ENCODE results near the gene UBTF.

Gene UBTF, protein sequence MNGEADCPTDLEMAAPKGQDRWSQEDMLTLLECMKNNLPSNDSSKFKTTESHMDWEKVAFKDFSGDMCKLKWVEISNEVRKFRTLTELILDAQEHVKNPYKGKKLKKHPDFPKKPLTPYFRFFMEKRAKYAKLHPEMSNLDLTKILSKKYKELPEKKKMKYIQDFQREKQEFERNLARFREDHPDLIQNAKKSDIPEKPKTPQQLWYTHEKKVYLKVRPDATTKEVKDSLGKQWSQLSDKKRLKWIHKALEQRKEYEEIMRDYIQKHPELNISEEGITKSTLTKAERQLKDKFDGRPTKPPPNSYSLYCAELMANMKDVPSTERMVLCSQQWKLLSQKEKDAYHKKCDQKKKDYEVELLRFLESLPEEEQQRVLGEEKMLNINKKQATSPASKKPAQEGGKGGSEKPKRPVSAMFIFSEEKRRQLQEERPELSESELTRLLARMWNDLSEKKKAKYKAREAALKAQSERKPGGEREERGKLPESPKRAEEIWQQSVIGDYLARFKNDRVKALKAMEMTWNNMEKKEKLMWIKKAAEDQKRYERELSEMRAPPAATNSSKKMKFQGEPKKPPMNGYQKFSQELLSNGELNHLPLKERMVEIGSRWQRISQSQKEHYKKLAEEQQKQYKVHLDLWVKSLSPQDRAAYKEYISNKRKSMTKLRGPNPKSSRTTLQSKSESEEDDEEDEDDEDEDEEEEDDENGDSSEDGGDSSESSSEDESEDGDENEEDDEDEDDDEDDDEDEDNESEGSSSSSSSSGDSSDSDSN

DNA sequence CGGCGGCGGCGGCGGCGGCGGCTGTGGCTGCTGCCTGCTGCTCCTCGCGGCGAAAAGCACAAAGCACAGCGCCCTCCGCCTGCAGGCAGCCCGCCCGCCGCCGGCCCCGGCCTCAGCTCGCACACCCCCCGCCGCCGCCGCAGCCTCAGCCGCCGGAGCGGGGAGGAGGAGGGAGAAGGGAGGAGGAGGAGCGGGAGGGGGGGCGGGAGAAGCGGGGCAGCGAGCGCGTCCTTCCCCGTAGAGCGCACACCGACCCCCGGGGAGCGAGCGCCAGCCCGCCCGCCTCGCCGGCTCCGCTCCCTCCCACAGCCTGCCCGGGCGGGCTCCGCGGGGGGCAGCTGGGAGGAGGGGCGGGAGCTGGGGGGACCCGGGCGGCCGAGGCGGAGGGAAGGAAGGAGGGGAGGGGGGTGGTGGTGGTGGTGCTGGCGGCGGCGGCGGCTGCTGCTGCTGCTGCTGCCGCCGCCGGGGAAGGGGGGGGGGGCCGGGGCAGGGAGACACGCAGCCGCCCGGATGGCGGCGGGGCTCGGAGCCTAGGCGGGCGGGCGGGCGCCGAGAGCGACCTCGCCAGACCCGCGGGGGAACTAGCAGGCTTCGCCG lies at the start of gene UBTF:
Gene UBTF (minus strand): TSS at position 60 of the 597 bp plus-strand sequence. CDS start 1,446 bp downstream, outside the sequence.
- peak; percentile 78 for DNase-seq (ENCODE audit: low spot score)

DNA sequence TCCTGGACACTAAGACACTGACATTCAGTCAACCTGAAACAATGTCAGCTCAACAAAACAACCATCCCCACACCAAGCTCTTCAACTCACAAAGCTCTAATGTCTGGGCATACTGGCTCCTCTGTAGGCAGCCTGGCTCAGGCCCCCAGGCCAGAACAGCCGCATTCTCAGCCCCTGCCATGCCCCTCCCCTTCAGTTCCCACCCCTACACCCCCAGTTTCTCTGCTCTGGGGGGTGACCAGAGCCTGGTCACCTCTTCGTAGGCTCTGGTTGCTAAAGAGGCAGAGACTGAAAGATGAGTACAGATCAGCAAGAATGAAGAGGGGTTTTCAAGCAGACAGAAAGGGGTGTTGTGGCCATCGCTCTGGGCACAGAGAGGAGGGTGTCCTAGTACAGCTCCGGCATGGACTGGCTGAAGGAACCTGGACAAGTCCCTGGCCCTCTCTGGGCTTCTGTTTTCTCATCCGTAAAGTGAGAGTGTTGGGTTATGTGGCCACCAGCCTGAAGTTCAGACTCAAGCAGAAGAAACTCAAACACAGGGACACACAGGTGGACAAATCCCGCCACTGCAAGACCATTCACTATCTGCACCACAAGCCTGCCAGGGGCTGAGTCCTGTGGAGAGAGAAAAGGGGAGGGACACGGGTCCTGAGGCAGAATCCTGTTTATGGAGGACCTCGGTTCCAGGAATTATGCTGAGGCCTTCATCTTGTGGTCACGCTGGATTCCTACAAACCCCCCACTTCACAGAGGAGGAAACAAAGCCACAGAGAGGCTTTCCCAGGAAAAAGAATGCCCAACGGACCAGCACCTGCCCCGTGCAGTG lies 49.4 kb upstream of the UBTF start:
- DNase-seq (ENCODE audit: low spot score) = no peak

DNA sequence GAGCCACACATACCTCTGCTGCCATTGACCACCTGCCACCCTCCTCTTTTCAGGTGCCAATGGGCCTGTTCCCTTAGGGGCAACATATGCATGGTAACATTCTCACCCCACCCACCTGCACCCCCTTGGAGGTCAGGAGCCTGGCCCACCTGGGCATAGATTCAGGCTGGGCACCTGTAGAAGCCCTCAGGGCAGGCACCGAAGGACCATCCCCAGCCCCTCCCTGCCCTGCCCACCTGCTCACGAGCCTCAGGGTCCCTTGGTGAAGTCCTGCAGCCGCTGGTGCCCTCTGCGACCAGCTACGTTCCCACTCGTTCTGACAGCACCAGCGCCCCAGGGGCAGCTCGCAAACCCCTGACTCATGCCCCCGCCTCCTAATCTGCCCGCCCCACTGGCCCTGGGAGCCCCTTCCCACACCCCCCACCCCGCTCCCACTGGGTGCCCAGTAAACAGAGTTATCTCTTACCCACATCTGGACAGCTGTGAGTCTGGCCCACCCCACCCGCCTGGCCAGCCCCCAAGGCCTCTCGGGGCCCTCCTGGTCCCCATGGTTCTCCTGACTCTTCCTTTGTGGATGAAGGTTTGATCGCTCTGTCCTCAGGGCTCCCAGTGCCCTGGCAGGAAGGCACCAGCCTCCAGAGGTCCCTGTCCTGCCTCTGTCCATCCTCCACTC lies 48.5 kb upstream of the UBTF start, which contains the start of gene SLC4A1:
Gene SLC4A1 (minus strand): TSS at position 318 of the 673 bp plus-strand sequence. CDS start 5,269 bp downstream, outside the sequence.
- no peak for DNase-seq (ENCODE audit: low spot score)

DNA sequence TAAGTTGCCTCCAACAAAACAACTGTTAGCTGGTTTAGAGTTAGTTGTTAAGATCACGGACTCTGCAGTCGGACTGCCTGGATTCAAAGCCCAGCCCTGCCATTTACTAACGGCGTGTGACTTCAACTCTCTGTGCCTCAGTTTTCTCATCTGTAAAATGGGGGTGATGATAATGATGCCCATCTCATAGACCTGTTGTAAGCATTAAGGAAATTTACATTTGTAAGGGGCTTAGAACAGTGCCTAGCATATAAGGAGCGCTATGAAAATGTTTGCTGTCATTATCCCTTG lies 47.6 kb upstream of the UBTF start:
- no peak for DNase-seq (ENCODE audit: low spot score)

DNA sequence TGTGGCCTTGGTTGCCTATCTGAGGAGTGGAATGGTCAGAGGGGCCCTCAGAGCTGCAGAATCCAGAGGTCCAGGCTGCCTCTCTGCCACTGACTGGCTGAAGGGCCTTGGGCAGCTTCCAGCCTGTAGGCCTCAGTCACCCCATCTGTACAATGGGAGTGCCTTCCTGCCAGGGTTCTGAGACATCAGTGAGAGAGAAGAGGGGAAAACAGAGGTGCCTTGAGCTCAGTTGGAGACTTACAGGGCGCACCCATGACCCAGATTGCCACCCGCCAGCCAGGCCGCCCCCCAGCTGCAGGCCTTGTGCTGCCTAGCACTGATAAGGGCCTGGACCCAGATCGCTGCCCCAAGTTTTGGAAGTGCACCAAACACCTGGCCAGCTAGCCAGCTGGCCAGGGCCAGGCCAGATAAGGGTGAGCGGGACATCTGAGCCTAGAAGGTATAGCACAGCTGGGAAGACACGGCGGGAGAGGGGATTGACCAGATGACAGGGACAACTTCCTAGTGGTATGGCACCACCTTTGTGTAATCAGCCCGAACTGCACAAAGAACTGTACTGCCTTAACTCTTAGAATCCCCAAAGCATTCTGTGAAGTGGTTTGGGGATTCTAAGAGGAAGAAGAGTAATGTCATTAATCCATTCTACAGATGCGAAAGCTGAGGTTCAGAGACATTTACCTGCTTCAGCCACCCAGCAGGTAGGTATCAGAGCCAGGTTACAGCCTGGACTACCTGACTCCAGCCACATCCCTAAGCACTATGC lies 47.1 kb upstream of the UBTF start:
- no peak for DNase-seq (ENCODE audit: low spot score)

DNA sequence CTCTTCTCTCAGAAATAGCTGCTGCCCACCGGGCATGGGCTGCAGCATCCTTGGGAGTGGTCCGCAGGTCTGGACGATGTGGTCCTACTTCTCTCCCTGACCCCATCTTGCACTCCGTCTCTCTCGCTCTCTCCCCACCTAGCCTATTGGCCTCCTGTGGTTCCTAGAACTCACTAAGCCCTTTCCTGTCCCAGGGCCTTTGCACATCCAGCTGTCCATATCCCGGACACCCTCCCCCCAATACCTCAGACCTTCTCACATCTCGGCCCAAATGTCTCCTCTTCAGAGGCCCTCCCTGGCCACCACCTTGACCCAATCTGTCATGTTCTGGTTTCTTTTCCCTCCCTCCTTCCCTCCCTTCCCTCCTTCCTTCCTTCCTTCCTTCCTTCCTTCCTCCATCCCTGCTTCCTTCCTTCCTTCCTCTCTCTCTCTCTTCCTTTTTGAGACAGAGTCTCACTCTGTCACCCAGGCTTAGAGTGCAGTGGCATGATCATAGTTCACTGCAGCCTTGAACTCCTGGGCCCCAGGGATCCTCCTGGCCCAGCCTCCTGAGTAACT lies 43.9 kb upstream of the UBTF start:
- no peak for DNase-seq (ENCODE audit: low spot score)

DNA sequence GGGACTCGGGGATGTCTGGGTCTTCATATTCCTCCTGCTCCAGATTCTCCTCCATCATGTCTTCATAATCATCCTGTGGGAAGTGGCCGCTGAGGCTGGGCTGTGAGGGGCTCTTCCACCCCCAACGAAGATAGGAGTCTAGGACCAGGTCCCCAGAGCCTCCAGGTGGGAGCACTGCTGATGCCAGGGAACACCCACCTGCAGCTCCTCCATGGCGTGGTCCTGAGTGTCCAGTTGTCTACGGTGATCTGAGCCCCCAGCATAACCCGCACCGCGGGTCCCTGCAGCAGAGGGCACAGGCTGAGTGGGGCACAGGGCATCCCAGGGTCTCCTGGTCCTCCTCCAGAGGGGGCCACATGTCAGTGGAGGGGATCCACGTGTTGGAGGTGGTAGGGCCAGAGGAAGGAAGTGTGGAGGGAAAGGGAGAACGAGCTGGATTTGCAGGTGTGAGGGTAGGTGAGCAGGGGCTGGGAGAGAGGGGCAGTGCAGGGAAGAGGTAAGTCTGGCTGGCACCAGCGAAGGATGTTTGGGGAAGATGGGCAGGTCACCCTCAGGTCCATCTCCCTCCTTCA lies 43.3 kb upstream of the UBTF start:
- no peak for DNase-seq (ENCODE audit: low spot score)

DNA sequence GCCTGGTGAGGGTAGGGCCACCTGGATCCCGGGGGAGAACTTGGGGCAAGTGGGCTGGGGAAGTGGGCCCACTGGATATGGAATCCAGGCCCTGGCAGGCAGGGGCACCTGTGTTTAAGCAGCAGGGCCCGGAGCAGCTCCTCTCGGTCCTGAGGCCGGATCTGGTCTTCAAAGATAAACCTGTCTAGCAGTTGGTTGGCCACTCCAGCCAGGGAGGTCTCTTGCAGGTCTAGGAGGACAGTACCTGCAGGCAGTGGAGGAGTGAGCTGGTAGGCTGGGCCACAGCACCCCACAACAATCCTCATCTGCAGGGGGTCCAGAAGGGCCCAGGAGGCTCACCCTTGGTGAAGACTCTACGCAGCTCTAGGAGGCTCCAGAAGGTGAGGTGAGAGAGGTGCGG lies 40.8 kb upstream of the UBTF start:
- no peak for DNase-seq (ENCODE audit: low spot score)

DNA sequence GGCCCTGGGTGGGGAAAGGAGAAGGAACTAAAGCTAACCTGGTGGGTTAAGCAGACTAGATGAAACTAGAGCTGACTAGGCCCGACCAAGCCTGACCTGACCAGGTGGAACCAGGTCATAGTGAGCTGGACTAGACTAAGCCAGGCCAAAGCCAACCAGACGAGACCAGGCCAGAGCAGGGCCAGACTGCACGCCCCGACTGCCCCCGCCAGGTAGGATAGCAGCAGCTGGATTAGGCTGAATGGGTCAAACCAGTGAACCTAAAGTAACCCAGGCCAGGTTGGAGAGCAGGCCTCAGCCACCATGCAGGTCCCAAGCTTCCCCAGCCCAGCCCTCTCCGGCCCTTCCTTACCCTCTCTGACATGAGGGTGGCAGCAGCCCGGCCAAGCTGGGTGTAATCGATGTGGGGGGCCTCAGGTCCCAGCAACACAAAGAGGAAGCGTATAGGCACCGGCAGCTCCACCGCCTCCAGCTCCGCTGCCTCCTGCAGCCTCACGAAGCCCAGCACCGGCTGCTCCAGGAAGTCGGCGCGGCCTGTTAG lies 39.4 kb upstream of the UBTF start:
- DNase-seq (ENCODE audit: low spot score) = no peak

DNA sequence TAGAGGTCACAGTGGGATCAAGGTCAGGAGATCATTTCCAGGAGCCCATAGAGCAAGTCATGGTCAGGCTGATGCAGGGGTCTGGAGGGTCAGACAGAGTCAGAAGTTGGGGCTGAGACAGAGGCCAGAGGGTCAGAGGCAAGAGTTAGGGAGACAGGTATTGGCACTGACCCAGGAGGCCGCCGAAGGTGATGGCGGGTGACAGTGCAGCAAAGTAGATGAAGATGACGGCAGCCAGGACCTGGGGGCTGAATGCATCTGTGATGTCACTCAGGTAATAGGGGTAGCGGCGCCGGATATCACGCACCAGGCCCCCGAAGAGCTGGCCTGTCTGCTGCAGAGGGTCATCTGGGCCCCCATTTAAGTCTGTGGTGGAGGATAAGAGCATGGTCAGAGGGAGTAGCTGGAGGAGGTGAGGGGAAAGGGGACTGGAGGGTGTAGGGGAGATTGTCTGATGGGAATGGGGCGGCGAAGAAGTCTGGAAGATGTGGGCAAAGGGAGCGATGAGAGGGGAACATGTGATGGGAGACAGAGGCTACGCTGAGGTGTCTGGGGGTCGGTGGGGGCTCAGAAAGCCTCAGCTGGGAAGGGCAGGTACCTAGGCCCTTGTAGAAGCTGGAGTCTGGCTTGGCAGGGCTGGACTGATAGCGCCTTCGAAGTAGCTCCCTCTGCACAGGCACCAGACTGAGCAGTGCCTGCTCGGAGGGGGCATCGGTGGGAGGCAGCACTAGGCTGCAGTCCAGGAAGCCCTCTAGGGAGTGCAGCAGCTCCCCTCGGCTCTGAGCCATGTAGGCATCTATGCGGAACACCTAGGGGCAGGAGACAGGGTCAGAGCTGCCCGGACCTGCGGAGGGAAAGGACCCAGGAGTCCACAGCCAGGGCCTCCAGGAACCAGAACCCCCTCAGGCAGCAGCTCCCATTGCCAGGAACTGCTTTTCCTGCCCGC lies 38.6 kb upstream of the UBTF start:
- no peak for DNase-seq (ENCODE audit: low spot score)

DNA sequence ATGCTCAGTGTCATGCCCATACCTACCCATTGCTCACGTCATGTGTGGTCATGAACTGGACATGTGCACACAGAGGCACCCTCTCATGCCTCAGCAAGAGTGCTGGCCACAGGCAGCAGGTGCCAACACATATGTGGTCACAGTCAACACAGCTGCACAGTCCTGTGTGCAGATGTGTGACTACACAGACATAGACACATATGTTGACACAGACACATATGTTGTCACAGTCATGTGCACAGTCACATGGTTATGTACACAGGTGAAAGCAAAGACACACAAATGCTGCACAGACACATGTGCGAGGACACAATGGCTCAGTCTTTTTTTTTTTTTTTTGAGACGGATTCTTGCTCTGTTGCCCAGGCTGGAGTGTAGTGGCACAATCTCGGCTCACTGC lies 37.2 kb upstream of the UBTF start:
- no peak for DNase-seq (ENCODE audit: low spot score)

DNA sequence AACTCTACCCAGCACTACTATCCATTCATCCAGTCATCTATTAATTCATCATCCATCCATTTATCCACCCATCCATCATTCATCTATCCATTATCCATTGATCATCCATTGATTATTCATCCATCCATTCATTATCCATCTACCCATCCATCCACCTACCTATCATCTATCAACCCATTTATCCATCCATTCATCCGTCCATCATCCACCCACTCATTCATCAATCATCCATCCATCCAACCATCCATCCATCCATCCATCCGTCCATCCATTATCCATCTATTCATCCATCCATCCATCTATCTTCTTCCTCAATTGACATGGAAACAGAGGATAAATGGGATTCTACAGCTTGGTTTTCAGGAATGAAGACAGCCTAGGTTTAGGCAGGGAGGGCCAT lies 36.4 kb upstream of the UBTF start:
- DNase-seq (ENCODE audit: low spot score) = no peak

DNA sequence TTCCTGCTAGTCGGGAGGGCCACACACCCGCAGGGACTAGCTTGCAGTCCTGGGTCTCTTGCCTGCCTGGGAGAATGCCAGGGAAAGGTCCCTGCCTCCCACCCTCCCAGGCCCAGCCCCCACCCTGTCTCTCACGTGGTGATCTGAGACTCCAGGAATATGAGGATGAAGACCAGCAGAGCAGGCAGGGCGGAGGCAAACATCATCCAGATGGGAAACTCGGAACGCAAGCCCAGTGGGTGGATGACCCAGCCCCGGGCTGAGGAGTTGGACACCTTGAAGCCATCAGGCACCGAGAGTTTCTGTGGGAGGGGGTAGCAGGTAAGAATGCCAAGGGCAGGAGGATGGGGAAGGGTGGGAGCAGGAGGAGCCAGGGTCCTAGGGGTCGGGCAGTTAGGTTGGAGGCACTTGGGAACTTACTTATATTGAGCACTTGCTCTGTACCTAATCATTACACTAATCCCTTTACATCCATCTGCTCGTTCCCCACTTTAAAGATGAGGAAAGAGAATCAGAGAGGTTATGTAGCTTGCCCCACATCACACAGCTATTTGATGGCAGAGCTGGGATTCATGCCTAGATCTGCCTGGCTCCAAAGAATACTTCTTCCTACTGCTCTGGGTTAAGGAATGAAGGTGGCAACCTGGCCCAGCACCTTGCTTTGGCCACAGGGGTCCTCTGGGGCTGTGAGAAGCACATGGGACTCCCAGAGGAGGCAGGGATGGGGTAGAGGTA lies 35.1 kb upstream of the UBTF start:
- DNase-seq (ENCODE audit: low spot score) = no peak

DNA sequence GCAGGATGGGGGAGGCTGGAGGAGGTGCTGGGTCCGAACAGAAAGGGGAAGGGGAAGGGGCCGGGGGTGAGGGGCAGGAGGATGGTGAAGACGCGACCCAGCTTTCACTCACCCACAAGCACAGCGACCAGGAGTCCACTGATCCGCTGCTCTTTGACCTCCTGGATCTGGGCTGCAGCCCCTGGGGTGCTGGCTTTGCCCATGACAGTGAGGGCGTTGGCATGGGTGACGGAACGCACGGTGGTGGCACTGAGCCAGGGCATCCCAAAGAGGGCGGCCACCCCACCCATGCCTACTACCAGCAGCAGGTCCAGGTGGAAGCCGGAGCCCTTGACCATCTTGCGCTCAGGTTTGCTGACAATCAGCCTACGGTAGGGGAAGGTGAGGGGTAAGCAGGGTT lies 33.5 kb upstream of the UBTF start:
- no peak for DNase-seq (ENCODE audit: low spot score)

DNA sequence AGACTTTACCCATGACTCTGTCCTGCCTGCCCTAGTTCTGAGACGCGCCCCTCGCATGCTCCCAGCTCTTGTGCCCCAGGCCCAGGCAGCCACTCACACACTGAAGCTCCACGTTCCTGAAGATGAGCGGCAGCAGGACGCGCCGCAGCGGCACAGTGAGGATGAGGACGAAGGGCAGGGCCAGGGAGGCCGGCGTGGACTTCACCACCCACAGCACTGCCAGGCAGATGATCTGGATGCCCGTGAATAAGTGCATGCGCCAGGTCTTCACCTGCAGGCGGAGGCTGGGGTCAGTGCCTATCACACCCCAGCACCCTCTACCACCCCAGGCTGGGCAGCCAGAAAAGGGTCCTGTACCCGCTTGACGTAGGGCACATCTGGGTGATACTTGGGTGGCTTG lies 31.6 kb upstream of the UBTF start:
- DNase-seq (ENCODE audit: low spot score) = no peak

DNA sequence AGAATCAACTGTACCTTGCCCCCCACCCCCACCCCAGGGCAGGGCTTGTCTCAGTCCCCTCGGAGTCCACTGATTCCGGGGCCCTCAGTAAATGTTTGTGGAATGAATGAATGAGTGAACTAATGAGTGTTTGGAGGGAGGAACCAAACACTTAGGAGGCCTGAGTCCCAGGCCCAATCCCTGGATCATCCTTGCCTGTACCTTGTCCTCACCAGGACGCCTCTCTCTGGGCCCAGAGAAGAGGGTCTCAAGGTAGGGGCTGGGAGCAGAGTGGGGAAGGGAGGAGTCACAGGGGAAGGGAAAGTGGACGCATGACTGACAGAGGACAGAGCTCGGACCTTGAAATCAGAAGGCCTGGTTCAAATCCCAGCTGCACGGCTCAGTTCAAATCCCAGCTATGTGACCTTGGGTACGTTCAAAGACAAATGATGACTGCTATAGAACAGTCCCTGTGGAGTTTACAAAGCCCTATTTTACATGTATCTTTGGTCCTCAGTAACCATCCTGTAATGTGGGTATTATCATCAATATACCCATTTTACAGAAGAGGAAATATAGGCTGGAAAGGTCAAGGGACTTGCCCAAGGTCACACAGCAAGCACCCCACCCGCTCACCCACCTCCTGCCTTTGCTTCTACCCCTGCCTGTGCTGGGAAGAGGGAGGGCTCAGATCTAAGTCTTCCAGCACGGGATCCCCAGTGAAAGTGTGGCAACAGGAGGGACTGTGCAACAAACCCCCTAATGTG lies 30.2 kb upstream of the UBTF start:
- no peak for DNase-seq (ENCODE audit: low spot score)
